ENCODE results near the gene DSG2. TPM values are rescaled to one million over a fixed set of nuclear protein-coding genes. Genes with fewer than 3 reads are reported as not detected.

The DSG2 gene
- under 1 TPM; 0.45 to 0.49 TPM for total RNA-seq

DNA sequence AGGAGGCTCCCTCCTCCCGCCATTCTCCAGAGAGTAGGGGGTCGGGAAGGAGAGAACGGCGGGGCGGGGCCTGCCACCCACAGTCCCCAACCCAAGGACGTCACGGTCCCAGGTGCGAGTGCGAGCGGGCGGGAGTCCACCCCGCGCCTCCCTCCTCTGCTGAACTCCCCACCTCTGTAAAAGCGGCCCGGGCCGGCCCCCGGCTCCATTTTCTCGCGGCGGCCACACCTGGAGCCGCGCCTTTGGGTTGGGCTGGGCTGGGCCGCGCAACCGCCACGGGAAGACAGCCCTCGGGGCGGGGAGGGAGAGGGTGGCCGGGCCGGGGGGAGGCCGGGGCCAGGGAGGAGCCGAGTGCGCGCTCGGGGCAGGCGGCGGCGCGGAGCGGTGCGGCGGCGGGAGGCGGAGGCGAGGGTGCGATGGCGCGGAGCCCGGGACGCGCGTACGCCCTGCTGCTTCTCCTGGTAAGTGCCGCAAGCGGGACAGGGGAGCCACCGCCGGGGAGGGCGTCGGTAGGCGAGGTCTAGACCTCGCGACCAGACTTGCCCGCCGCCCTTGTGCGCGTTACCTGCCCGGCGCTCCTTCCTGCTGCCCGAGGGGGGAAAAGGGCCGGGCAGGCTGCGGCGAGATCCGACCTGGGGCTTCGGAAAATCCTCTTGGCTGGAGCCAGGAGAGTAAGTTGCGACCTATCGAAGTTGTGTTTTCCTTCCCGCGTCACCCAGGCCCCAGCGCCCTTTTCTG is at the start of gene DSG2:
DSG2 (plus strand) TSS at position 342 of the 738 bp plus-strand sequence; CDS start at position 417, 75 bp downstream.
- CTCF ChIA-PET = no interaction called here

DNA sequence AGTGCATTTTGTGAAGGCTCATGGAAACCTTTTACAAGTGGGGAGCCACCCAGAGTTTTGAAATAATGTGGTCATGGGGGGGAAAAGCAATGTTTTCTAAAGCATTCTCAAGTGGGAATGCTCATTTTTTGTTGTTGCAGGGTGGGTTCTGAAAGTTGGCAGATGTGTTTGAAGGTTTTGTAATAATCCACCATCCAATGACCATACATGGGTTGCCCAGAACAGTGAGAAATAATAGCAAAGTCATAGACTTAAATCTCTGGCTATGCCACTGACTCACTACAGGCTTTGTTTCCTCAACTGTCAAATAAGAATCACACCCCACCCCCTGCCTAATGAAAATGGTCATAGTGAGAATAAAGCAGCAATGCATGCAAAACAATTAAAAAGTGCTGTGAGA is 47.6 kb upstream of the DSG2 start:
- peaks cover 4% of the 10 kb centered on the region for H3K27me3 Mint-ChIP-seq (ENCODE audit: low read depth)
- CTCF ChIA-PET = interaction anchor here (0.6 kb wide), 1 partner anchor 116 kb away, joined by 3 read pairs; no protein-coding TSS in a partner anchor
- H3K36me3 Mint-ChIP-seq (ENCODE audit: low read depth) = no peaks in the 10 kb centered on the region

More for the DNA sequence above, at the start of gene DSG2:
- H3K9me3 Mint-ChIP-seq = no peaks in the 10 kb centered on the region
- intact Hi-C loops (cut with micrococcal nuclease) = loop anchor here (2.0 to 10.0 kb wide), 4 partner anchors 161 to 597 kb away; partner anchors contain the start of genes B4GALT6 and RNF138
- peak; percentile 39 for DNase-seq
- no peaks in the 10 kb centered on the region for H3K36me3 Mint-ChIP-seq (ENCODE audit: low read depth)
- peak within 1 kb of the TSS; percentile 73 for H3K4me3 Mint-ChIP-seq
- H3K4me1 Mint-ChIP-seq (ENCODE audit: low read depth) = peaks cover 6% of the 10 kb centered on the region
- peaks cover 39% of the 10 kb centered on the region for H3K27me3 Mint-ChIP-seq (ENCODE audit: low read depth)
- no peak within 1 kb of the TSS for H3K27ac Mint-ChIP-seq

DNA sequence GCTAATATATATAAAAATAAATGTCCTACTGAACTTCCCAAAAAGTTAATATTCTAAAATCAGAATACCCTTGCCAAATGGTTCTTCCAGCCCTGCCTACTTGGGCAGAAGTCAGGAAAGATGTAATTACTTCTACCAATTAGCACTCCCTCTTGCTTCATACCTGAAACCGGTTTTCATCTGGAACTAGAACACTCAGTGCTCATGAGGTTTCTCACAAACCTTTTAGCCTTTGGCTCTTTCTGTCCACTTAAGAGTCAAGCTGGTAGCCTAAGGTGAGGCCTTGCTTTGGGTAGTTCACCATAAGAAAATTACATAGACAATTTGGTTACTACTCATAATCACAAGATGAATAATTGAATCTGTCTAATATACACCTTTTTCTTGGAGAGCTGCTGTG is 46.4 kb upstream of the DSG2 start:
- no peaks in the 10 kb centered on the region for H3K4me1 Mint-ChIP-seq (ENCODE audit: low read depth)
- no peak for DNase-seq
- H3K27me3 Mint-ChIP-seq (ENCODE audit: low read depth) = peaks cover 4% of the 10 kb centered on the region
- no peak overlapping the region for H3K27ac Mint-ChIP-seq
- CTCF ChIA-PET = interaction anchor here (0.6 kb wide), 1 partner anchor 655 kb away, joined by 4 read pairs; no protein-coding TSS in a partner anchor
- H3K9me3 Mint-ChIP-seq = no peaks in the 10 kb centered on the region
- no peak overlapping the region for H3K4me3 Mint-ChIP-seq
- no peaks in the 10 kb centered on the region for H3K36me3 Mint-ChIP-seq (ENCODE audit: low read depth)
- intact Hi-C loops (cut with micrococcal nuclease) = no loop called here

More for the DNA sequence above, 47.6 kb upstream of the DSG2 start:
- H3K4me3 Mint-ChIP-seq = no peak overlapping the region
- intact Hi-C loops (cut with micrococcal nuclease) = no loop called here
- no peak overlapping the region for H3K27ac Mint-ChIP-seq
- DNase-seq = no peak
- no peaks in the 10 kb centered on the region for H3K9me3 Mint-ChIP-seq
- H3K4me1 Mint-ChIP-seq (ENCODE audit: low read depth) = no peaks in the 10 kb centered on the region

DNA sequence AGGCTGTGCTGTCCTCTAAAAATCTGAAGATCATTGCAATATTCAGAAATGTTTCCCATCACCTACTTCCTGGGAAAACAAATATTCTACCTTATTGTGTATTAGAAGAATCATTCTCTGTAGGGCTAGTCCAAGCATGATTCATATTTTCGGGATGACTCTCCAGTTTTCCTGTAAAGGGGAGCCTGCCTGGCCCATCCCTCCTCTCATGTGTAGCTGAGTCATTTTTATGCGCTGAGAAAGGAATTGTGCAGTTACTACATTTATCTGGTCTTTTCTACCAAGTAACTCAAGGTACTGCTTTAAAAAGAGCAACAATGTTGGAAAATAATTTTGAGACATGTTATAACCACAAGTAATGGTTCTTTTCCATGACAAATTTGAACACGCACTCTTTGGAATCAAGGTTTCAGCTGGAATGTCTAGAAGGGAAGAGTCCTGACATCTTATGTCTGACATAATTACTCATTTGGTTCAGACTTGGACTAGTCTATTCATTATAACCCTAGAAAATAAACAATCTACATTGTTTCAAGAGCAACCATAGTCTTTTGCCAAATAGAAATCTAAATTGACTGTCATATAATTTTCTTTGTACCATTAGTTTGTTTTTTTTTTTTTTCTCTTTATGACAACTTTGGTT is 43.8 kb upstream of the DSG2 start:
- no peaks in the 10 kb centered on the region for H3K9me3 Mint-ChIP-seq
- H3K4me3 Mint-ChIP-seq = no peak overlapping the region
- intact Hi-C loops (cut with micrococcal nuclease) = no loop called here
- H3K27ac Mint-ChIP-seq = no peak overlapping the region
- peaks cover 6% of the 10 kb centered on the region for H3K27me3 Mint-ChIP-seq (ENCODE audit: low read depth)
- CTCF ChIA-PET = no interaction called here
- no peaks in the 10 kb centered on the region for H3K4me1 Mint-ChIP-seq (ENCODE audit: low read depth)
- H3K36me3 Mint-ChIP-seq (ENCODE audit: low read depth) = no peaks in the 10 kb centered on the region
- DNase-seq = no peak

DNA sequence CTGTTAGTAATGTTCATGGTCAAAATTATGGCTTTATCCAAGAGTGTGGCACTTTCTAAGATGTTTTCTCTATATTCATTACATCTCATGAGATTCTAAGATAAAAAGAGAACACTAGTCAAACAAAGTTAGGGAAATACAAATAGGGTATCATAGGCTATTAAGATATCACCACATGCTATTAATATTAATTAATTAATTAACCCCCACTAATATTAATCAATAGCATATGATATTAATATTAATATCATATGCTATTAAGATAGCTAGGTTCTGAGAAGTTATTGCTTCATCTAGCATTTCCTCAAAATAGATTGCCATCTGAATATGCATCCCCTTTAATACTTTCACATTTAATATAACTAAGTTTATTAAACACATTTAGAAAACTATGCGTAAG is 28.3 kb upstream of the DSG2 start:
- no peaks in the 10 kb centered on the region for H3K9me3 Mint-ChIP-seq
- H3K36me3 Mint-ChIP-seq (ENCODE audit: low read depth) = no peaks in the 10 kb centered on the region
- peaks cover 2% of the 10 kb centered on the region for H3K27me3 Mint-ChIP-seq (ENCODE audit: low read depth)
- no peak overlapping the region for H3K4me3 Mint-ChIP-seq
- DNase-seq = no peak
- no peaks in the 10 kb centered on the region for H3K4me1 Mint-ChIP-seq (ENCODE audit: low read depth)
- H3K27ac Mint-ChIP-seq = no peak overlapping the region
- intact Hi-C loops (cut with micrococcal nuclease) = no loop called here
- CTCF ChIA-PET = no interaction called here

DNA sequence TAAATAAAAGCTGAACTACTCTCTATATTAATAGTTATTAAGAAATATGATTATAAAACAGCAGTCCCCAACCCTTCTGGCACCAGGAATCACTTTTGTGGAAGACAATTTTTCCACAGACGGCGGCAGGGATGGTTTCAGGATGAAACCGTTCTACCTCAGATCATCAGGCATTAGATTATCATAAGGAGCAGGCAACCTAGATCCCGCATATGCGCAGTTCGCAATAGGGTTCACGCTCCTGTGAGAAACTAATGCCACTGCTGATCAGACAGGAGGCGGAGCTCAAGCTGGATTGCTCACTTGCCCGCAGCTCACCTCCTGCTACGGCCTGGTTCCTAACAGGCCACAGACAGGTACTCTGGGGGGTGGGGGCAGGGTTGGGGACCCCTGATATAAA is 19.3 kb upstream of the DSG2 start:
- no peak overlapping the region for H3K4me3 Mint-ChIP-seq
- no peaks in the 10 kb centered on the region for H3K4me1 Mint-ChIP-seq (ENCODE audit: low read depth)
- no peaks in the 10 kb centered on the region for H3K36me3 Mint-ChIP-seq (ENCODE audit: low read depth)
- H3K27ac Mint-ChIP-seq = no peak overlapping the region
- no peaks in the 10 kb centered on the region for H3K9me3 Mint-ChIP-seq
- CTCF ChIA-PET = no interaction called here
- intact Hi-C loops (cut with micrococcal nuclease) = no loop called here
- no peak for DNase-seq
- H3K27me3 Mint-ChIP-seq (ENCODE audit: low read depth) = peaks cover 2% of the 10 kb centered on the region

DNA sequence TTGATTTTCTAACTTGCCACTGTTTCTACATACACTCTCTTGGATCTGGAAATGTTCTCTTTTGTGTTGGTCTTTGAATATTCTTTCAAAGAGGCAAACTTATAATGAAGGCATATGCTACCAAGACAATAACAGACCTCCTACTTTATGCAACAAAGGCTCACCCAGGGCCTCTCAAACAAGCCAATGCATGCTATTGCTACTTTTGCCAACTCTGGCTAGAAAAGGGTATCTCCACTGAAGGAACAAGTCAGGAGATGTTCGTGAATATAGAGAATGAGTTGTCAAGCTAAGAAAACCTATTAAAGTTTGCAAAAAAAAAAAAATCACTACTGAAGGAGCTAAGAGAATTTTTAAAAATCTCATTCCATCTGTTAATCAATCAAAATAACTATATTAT is 15.9 kb upstream of the DSG2 start:
- intact Hi-C loops (cut with micrococcal nuclease) = no loop called here
- Mint-ChIP-seq H3K9me3 (no peaks in the 10 kb centered on the region), H3K4me1 (ENCODE audit: low read depth) (no peaks in the 10 kb centered on the region), H3K27ac (no peak overlapping the region), H3K27me3 (ENCODE audit: low read depth) (peaks cover 2% of the 10 kb centered on the region), H3K4me3 (no peak overlapping the region), H3K36me3 (ENCODE audit: low read depth) (no peaks in the 10 kb centered on the region)
- DNase-seq = no peak
- CTCF ChIA-PET = no interaction called here

DNA sequence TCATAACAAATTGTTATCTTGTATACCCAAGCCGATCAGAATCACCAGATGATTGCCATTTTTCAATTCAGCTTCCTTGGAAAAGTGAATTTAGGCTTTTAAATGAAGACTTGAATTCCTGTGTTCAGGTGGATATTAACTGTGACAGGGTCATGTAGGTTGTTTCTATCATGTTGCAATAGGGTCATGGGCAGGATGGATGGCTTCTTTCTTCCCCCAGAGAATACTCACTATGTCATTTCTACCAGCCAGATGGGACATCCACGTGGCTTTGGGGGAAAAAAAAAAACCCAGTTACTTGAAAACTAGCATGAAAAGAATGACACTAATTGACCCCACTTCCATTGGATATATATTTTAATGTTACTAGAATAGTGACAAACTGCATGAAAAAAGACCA is 14.6 kb upstream of the DSG2 start:
- CTCF ChIA-PET = no interaction called here
- intact Hi-C loops (cut with micrococcal nuclease) = no loop called here
- DNase-seq = no peak
- no peaks in the 10 kb centered on the region for H3K36me3 Mint-ChIP-seq (ENCODE audit: low read depth)
- H3K9me3 Mint-ChIP-seq = no peaks in the 10 kb centered on the region
- no peak overlapping the region for H3K27ac Mint-ChIP-seq
- no peaks in the 10 kb centered on the region for H3K4me1 Mint-ChIP-seq (ENCODE audit: low read depth)
- H3K4me3 Mint-ChIP-seq = no peak overlapping the region
- peaks cover 2% of the 10 kb centered on the region for H3K27me3 Mint-ChIP-seq (ENCODE audit: low read depth)

DNA sequence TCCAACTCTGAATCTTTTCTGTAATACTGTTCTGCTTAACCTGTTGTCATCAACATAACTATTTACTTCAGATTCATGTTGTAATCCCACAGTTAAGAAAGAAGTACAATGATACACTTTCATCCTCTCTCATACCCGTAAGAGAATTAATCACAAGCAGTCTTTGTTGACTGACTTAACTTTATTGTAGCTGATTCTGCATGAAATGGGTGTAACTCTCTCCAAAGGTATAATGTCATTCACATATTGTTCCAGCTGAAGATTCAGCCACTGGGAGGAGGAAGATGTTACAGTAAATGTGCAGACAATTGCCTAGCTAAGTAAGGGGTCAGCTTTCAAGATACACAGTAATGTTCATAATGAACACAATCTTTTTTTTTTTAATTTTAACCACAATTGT is 13.5 kb upstream of the DSG2 start:
- Mint-ChIP-seq H3K36me3 (ENCODE audit: low read depth) (no peaks in the 10 kb centered on the region), H3K9me3 (no peaks in the 10 kb centered on the region), H3K27ac (no peak overlapping the region), H3K27me3 (ENCODE audit: low read depth) (peaks cover 5% of the 10 kb centered on the region), H3K4me1 (ENCODE audit: low read depth) (peaks cover under 1% of the 10 kb centered on the region), H3K4me3 (no peak overlapping the region)
- intact Hi-C loops (cut with micrococcal nuclease) = no loop called here
- DNase-seq = no peak
- CTCF ChIA-PET = interaction anchor here (0.6 kb wide), 1 partner anchor 1245 kb away, joined by 3 read pairs; no protein-coding TSS in a partner anchor

DNA sequence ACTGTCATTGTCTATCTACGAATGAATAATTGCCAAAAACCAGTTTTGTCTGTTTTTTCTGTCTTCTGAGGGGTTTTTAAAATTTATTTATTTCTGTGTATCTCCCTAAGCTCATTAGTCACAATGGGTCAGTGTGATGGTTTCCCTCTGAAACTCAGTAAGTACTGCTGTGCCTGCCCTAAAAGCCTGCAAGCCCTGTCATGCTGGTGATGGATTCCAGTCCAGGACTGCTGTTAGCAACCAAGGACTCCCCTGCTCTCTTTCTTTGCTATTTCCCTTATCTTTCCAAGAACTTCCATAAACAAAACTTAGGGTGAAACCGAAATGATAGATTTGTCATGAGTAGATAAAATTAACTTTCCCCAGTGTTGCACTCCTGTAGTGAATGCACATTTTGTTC is 11.8 kb upstream of the DSG2 start:
- H3K9me3 Mint-ChIP-seq = no peaks in the 10 kb centered on the region
- no peaks in the 10 kb centered on the region for H3K36me3 Mint-ChIP-seq (ENCODE audit: low read depth)
- peaks cover 4% of the 10 kb centered on the region for H3K4me1 Mint-ChIP-seq (ENCODE audit: low read depth)
- no peak for DNase-seq
- peaks cover 7% of the 10 kb centered on the region for H3K27me3 Mint-ChIP-seq (ENCODE audit: low read depth)
- H3K4me3 Mint-ChIP-seq = no peak overlapping the region
- no peak overlapping the region for H3K27ac Mint-ChIP-seq
- intact Hi-C loops (cut with micrococcal nuclease) = no loop called here
- CTCF ChIA-PET = no interaction called here

DNA sequence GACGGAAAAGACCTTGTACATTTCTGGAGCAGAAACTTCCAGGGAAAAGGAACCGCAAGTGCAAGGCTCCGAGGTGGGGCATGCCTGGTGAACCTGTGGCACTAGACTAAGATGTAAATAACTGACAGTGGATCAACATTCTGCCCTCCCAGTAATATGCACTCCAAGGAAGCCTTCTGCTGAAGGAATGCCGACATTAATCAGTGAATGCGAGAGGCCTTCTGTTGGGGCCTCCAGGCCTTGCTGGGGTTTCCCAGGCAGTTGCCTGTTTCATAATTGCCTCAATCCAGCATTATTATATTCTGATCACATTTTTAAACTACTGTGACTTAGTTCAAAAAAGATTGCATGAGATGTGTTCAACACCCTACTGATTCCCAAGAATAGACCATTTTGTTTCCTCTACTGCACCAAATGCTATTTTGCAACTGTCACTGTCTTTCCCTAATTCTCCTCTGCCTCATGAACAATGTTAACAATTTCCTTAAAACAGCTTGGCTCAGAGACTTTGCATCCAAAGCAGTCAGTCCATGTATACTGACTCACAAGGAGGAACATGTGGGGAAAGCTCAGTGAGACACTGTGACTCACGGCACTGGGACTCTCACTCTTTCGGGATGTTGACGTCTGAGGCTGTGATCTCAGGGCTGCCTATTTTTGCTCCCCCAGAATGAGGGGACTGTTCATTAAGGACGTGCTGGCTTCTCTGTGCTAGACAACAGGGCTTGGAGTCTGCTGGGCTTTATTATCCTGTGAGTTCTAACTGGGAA is 10.5 kb upstream of the DSG2 start:
- Mint-ChIP-seq H3K9me3 (no peaks in the 10 kb centered on the region), H3K27me3 (ENCODE audit: low read depth) (peaks cover 7% of the 10 kb centered on the region), H3K27ac (no peak overlapping the region), H3K36me3 (ENCODE audit: low read depth) (no peaks in the 10 kb centered on the region), H3K4me1 (ENCODE audit: low read depth) (peaks cover 4% of the 10 kb centered on the region), H3K4me3 (no peak overlapping the region)
- no peak for DNase-seq
- CTCF ChIA-PET = no interaction called here
- intact Hi-C loops (cut with micrococcal nuclease) = no loop called here

DNA sequence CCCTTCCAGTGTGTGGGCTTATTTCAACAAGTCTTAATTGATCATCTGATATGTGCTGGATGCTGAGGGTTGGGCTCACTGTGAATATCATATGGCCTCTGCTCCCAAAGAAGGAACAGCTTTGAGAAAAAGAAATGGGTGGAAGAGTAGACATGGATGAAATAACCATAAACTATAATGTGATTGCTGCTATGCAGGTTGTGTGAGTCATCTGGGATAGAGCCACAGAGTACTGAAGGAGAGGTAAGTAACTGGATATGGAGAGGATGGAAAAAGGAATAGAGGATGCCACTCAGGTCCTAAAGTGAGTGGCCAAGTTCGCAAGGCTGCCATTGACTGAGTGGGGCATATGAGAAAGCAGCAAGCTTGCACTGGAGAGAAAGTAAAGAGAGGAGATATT is 8.7 kb upstream of the DSG2 start:
- no peak overlapping the region for H3K4me3 Mint-ChIP-seq
- CTCF ChIA-PET = no interaction called here
- H3K27ac Mint-ChIP-seq = no peak overlapping the region
- H3K27me3 Mint-ChIP-seq (ENCODE audit: low read depth) = peaks cover 8% of the 10 kb centered on the region
- H3K4me1 Mint-ChIP-seq (ENCODE audit: low read depth) = peaks cover 4% of the 10 kb centered on the region
- intact Hi-C loops (cut with micrococcal nuclease) = no loop called here
- no peak for DNase-seq
- no peaks in the 10 kb centered on the region for H3K36me3 Mint-ChIP-seq (ENCODE audit: low read depth)
- H3K9me3 Mint-ChIP-seq = no peaks in the 10 kb centered on the region

Data from activated naive CD4-positive, alpha-beta T cell treated with anti-CD3 and anti-CD28 coated beads for 36 hours (primary cell).